ENCODE results near the gene TRA2A.

TRA2A gene

GRCh38 chr7:23469150-23469960 is 62.4 kb downstream of the TRA2A start:
- DNase-seq, result no peak

- no peak for DNase-seq
Observed at GRCh38 chr7:23468526-23469149, 63.1 kb downstream of the TRA2A start.

- peak; percentile 89 for DNase-seq
Observed at GRCh38 chr7:23467806-23468525, 63.8 kb downstream of the TRA2A start.

GRCh38 chr7:23467291-23467805 is 64.4 kb downstream of the TRA2A start:
- DNase-seq, result no peak

GRCh38 chr7:23462846-23463245 is 68.9 kb downstream of the TRA2A start:
- DNase-seq, result peak; percentile 9

GRCh38 chr7:23458044-23458443 is 73.7 kb downstream of the TRA2A start:
- DNase-seq, result no peak

- DNase-seq, result no peak
Observed at GRCh38 chr7:23456093-23456492, 75.7 kb downstream of the TRA2A start.

- DNase-seq, result no peak
Observed at GRCh38 chr7:23454881-23455526, 76.8 kb downstream of the TRA2A start.
